ENCODE results near the gene LSM2.

LSM2 gene

DNA sequence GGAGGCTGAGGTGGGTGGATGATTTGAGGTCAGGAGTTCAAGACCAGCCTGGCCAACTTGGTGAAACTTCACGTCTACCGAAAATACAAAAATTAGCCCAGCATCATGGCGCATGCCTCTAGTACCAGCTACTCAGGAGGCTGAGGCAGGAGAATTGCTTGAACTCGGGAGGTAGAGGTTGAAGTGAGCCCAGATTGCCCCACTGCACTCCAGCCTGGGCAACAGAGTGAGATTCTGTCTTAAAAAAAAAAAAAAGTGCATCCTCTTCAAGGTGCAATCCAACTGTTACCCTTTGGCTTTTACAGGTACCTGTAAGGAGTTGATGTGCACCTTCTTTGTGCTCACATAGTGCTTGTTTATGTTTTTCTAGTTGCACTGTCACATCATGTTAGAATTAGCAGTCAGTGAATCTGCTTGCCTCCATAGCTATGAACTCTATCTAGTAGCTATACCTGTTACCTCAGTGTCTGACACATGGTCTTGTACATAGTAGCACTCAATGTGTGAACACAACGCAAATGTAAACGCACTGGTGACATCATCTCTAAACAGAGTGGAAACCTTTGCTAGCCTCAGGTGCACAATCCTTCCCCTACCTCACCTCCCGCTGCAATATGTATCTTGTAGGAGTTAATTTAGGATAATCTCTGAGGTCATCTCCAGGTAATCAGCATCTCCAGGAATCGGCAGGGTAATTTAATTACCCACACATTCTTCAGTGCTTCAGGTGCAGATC lies 57.3 kb downstream of the LSM2 start:
- no peak for DNase-seq
